ENCODE data around the gene LRRTM3. TPM values are rescaled to one million over a fixed set of nuclear protein-coding genes. Genes with fewer than 3 reads are reported as not detected.
A peak's percentile ranks its signal among the peaks of the same experiment; 100 is the strongest.

The LRRTM3 gene
- not detected for total RNA-seq

DNA sequence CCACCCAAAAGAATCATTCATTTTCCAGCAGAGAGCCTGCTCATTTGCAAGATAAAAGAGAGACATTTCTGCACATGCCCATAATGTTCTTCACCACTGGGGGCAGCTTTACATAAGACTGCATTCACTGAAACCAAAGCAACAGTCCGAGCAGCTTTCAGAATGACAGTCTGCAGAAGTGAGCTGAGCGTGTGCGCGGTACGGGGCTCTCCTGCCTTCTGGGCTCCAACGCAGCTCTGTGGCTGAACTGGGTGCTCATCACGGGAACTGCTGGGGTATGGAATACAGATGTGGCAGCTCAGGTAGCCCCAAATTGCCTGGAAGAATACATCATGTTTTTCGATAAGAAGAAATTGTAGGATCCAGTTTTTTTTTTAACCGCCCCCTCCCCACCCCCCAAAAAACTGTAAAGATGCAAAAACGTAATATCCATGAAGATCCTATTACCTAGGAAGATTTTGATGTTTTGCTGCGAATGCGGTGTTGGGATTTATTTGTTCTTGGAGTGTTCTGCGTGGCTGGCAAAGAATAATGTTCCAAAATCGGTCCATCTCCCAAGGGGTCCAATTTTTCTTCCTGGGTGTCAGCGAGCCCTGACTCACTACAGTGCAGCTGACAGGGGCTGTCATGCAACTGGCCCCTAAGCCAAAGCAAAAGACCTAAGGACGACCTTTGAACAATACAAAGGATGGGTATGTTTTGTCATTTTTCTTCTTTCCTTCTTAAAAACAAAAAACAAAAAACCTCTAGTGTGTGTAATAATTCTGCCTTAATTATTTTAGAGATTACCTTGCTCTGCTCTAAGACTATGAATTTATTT, at the start of gene LRRTM3:
LRRTM3 (plus strand) TSS at position 141 of the 820 bp plus-strand sequence.
- intact Hi-C loops (cut with DNase I; ENCODE audit: low total_unique reads) = no loop called here
- Histone ChIP-seq H3K4me1 (no peaks in the 10 kb centered on the region), H3K36me3 (no peaks in the 10 kb centered on the region), H3K27me3 (peaks cover 0 to 46% of the 10 kb centered on the region in 2 donors), H3K27ac (no peak within 1 kb of the TSS), H3K9me3 (no peaks in the 10 kb centered on the region), H3K4me3 (peak within 1 kb of the TSS in 1 of 3 donors; percentile 23)
- TF ChIP-seq POLR2AphosphoS5 (IDR thresholded peaks at IDR 0.05) = no peak
- TF ChIP-seq, protein P1, sequence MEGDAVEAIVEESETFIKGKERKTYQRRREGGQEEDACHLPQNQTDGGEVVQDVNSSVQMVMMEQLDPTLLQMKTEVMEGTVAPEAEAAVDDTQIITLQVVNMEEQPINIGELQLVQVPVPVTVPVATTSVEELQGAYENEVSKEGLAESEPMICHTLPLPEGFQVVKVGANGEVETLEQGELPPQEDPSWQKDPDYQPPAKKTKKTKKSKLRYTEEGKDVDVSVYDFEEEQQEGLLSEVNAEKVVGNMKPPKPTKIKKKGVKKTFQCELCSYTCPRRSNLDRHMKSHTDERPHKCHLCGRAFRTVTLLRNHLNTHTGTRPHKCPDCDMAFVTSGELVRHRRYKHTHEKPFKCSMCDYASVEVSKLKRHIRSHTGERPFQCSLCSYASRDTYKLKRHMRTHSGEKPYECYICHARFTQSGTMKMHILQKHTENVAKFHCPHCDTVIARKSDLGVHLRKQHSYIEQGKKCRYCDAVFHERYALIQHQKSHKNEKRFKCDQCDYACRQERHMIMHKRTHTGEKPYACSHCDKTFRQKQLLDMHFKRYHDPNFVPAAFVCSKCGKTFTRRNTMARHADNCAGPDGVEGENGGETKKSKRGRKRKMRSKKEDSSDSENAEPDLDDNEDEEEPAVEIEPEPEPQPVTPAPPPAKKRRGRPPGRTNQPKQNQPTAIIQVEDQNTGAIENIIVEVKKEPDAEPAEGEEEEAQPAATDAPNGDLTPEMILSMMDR (IDR thresholded peaks at IDR 0.05) = peak; percentile 11 to 53 (median 26)
- DNase-seq (ENCODE audit: low spot score in 2 of 2) = no peak

DNA sequence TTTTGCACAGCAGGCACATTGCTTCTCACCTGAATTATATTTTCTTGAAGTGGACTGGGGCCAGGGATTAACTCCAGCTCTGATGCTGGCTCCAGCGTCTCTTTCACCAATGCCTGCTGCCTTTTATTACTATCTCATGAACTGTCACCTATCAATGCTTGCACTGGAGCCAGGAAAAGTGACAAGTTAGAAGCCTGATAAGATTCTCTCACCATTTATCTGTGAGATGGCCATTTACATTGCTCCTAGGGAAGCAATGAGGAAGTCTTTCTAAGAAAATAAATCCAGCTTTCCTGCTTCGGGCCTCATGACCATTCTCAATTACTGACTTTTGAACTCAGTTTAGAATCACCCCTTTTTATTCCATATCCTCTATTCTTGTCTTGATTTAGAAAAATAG, 48.5 kb upstream of the LRRTM3 start:
- no peaks in the 10 kb centered on the region for H3K27me3 ChIP-seq
- TF ChIP-seq, protein P1 (IDR thresholded peaks at IDR 0.05) = no peak
- no peak for TF ChIP-seq POLR2A (IDR thresholded peaks at IDR 0.05)
- no peak for TF ChIP-seq POLR2AphosphoS5 (IDR thresholded peaks at IDR 0.05)
- H3K36me3 ChIP-seq = no peaks in the 10 kb centered on the region
- H3K9me3 ChIP-seq = no peaks in the 10 kb centered on the region
- intact Hi-C loops (cut with DNase I; ENCODE audit: low total_unique reads) = no loop called here
- no peak overlapping the region for H3K27ac ChIP-seq
- DNase-seq (ENCODE audit: low spot score in 2 of 2) = no peak
- no peak overlapping the region for H3K4me3 ChIP-seq
- no peaks in the 10 kb centered on the region for H3K4me1 ChIP-seq

DNA sequence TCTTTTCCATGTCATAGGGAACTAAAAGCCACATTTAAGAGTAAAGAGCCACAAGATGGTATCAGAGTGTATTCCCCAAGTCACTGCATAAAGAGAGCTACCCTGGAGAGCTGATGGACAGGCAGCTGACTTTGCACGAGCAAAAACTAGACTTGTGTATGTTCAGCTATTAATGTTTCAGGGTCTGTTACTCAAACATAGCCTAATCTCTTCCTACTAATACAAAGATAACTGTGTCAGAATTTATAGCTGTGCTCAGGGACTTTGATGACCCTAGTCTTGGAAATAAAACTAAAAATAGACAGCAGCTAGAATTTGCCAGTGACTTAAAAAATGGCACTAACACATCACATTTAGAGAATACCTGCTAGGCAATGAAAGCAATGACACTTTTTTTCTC, 45.5 kb upstream of the LRRTM3 start:
- intact Hi-C loops (cut with DNase I; ENCODE audit: low total_unique reads) = no loop called here
- Histone ChIP-seq H3K4me1 (no peaks in the 10 kb centered on the region), H3K27me3 (no peaks in the 10 kb centered on the region), H3K27ac (no peak overlapping the region), H3K4me3 (no peak overlapping the region), H3K36me3 (no peaks in the 10 kb centered on the region), H3K9me3 (no peaks in the 10 kb centered on the region)
- TF ChIP-seq POLR2AphosphoS5 (IDR thresholded peaks at IDR 0.05) (no peak), POLR2A (IDR thresholded peaks at IDR 0.05) (no peak)
- TF ChIP-seq, protein P1 (IDR thresholded peaks at IDR 0.05) = no peak
- DNase-seq (ENCODE audit: low spot score in 2 of 2) = no peak

DNA sequence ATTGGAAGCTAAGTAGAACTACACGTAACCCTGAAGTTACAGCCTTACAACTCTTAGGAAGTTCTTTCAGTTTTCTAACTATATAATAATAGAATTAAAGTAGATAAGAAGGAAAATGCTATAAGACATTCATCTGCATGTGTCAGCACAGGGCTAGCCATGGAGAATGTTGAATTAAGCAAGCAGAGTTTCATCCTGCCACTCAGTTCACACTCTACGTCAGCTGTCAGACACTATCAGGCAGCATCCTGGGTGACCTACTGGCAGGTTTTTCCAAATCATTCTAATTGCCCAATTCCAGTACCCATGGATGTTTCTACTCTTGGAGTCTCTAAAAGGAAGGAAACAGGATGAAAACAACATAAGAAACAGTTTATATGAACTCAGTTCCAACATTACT, 45.0 kb upstream of the LRRTM3 start:
- DNase-seq (ENCODE audit: low spot score in 2 of 2) = no peak
- intact Hi-C loops (cut with DNase I; ENCODE audit: low total_unique reads) = no loop called here
- Histone ChIP-seq H3K27me3 (no peaks in the 10 kb centered on the region), H3K9me3 (no peaks in the 10 kb centered on the region), H3K27ac (no peak overlapping the region), H3K4me3 (no peak overlapping the region), H3K4me1 (no peaks in the 10 kb centered on the region), H3K36me3 (no peaks in the 10 kb centered on the region)
- TF ChIP-seq POLR2A (IDR thresholded peaks at IDR 0.05) (no peak), POLR2AphosphoS5 (IDR thresholded peaks at IDR 0.05) (no peak)
- TF ChIP-seq, protein P1 (IDR thresholded peaks at IDR 0.05) = no peak

DNA sequence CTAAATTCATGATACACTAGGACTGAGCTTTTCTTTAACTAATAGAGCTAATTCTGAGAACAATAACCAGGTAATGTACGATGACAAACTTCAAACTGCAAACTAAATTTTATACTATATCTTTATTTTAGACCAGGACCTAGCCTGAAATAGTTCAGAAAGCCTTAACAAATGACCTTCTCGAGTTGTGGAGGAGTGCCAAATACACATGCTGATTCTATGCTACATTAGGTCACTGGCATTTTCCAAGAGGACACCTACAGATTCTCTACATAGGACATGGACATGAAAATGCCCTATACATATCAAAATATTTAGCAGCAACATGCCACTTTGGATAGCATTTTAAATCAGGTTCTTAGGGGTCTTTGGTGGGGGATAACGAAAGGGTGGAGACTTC, 44.0 kb upstream of the LRRTM3 start:
- H3K36me3 ChIP-seq = no peaks in the 10 kb centered on the region
- DNase-seq (ENCODE audit: low spot score in 2 of 2) = no peak
- TF ChIP-seq POLR2A (IDR thresholded peaks at IDR 0.05) = no peak
- intact Hi-C loops (cut with DNase I; ENCODE audit: low total_unique reads) = no loop called here
- H3K4me1 ChIP-seq = no peaks in the 10 kb centered on the region
- H3K27ac ChIP-seq = no peak overlapping the region
- H3K4me3 ChIP-seq = no peak overlapping the region
- H3K27me3 ChIP-seq = no peaks in the 10 kb centered on the region
- no peaks in the 10 kb centered on the region for H3K9me3 ChIP-seq
